ENCODE results near the gene MALRD1.

MALRD1 gene

GRCh38 chr10:19367176-19367575 lies 318.6 kb downstream of the MALRD1 start:
- CTCF ChIA-PET = interaction anchor here (0.5 kb wide), 1 partner anchor 476 kb away, joined by 4 read pairs; no protein-coding TSS in a partner anchor
- POLR2A ChIA-PET (ENCODE audit: low non-redundant PET) = no interaction called here
- no peak for TF ChIP-seq CTCF (conservative IDR thresholded peaks at IDR 0.05; ENCODE audit: low read depth)
- no peak overlapping the region for H3K27ac ChIP-seq
- DNase-seq (ENCODE audit: low spot score) = no peak

- CTCF ChIA-PET = no interaction called here
- no peak overlapping the region for H3K27ac ChIP-seq
- TF ChIP-seq CTCF (conservative IDR thresholded peaks at IDR 0.05; ENCODE audit: low read depth) = no peak
- DNase-seq (ENCODE audit: low spot score) = no peak
- POLR2A ChIA-PET (ENCODE audit: low non-redundant PET) = no interaction called here
Observed at GRCh38 chr10:19373988-19374387, 325.4 kb downstream of the MALRD1 start.

- TF ChIP-seq CTCF (conservative IDR thresholded peaks at IDR 0.05; ENCODE audit: low read depth) = no peak
- POLR2A ChIA-PET (ENCODE audit: low non-redundant PET) = no interaction called here
- H3K27ac ChIP-seq = no peak overlapping the region
- no peak for DNase-seq (ENCODE audit: low spot score)
- CTCF ChIA-PET = interaction anchor here (0.7 kb wide), 1 partner anchor 54 kb away, joined by 3 read pairs; no protein-coding TSS in a partner anchor
Observed at GRCh38 chr10:19385846-19386450, 337.3 kb downstream of the MALRD1 start.

GRCh38 chr10:19408924-19409323 lies 360.3 kb downstream of the MALRD1 start:
- TF ChIP-seq CTCF (conservative IDR thresholded peaks at IDR 0.05; ENCODE audit: low read depth) = no peak
- ChIA-PET POLR2A (ENCODE audit: low non-redundant PET) (no interaction called here), CTCF (interaction anchor here (0.7 kb wide), 1 partner anchor 12 kb away, joined by 3 read pairs; no protein-coding TSS in a partner anchor)
- H3K27ac ChIP-seq = no peak overlapping the region
- no peak for DNase-seq (ENCODE audit: low spot score)

- no peak overlapping the region for H3K27ac ChIP-seq
- TF ChIP-seq CTCF (conservative IDR thresholded peaks at IDR 0.05; ENCODE audit: low read depth) = no peak
- no peak for DNase-seq (ENCODE audit: low spot score)
- CTCF ChIA-PET = interaction anchor here (0.6 to 0.7 kb wide), 2 partner anchors 15 to 1358 kb away, joined by 3 to 5 read pairs; no protein-coding TSS in a partner anchor
- POLR2A ChIA-PET (ENCODE audit: low non-redundant PET) = no interaction called here
Observed at GRCh38 chr10:19411119-19411518, 362.5 kb downstream of the MALRD1 start.

GRCh38 chr10:19412531-19412930 lies 363.9 kb downstream of the MALRD1 start:
- ChIA-PET CTCF (no interaction called here), POLR2A (ENCODE audit: low non-redundant PET) (no interaction called here)
- TF ChIP-seq CTCF (conservative IDR thresholded peaks at IDR 0.05; ENCODE audit: low read depth) = no peak
- DNase-seq (ENCODE audit: low spot score) = no peak
- H3K27ac ChIP-seq = no peak overlapping the region
